GM18951 (cell line): ENCODE data around the gene LSMEM2.

ENCODE experiments used
- POLR2A ChIP-seq: IDR thresholded peaks from 4 replicates; pipeline ENCODE4 v1.6.1; 2011; ENCODE audit warnings: mild to moderate bottlenecking; ENCODE audit not compliant: insufficient read length, insufficient read depth; ENCODE audit errors: extremely low read depth
- in situ Hi-C: fragments of 300-500 bp; cut with MboI; formaldehyde crosslinking; loops from one replicate; pipeline ENCODE4 v1.12.0; 2022; ENCODE audit warnings: low sequenced_read_pairs, mixed read lengths, inconsistent platforms; ENCODE audit not compliant: unreplicated experiment

Gene LSMEM2

DNA sequence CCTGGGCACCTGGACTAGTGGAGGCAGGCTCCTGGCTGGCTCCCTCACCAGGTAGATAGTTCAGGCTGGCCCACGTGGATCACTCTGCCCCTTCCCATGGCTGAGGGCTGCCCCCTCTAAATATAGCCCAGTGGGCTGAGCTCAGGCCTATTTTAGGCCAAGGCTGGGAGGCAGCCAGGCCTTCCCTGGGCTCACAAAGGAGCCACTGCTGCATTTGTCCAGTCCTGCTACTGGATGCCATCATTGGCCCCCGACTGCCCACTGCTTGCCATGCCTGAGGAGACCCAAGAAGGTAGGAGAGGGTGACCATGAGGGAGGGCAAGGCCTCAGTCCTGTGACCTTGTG lies at the start of gene LSMEM2:
TSS of gene LSMEM2 (plus strand) at position 208 of the 345 bp plus-strand sequence. CDS start at position 235, 27 bp downstream.
- in situ Hi-C loops: no loop called here
- no peak for TF ChIP-seq POLR2A

DNA sequence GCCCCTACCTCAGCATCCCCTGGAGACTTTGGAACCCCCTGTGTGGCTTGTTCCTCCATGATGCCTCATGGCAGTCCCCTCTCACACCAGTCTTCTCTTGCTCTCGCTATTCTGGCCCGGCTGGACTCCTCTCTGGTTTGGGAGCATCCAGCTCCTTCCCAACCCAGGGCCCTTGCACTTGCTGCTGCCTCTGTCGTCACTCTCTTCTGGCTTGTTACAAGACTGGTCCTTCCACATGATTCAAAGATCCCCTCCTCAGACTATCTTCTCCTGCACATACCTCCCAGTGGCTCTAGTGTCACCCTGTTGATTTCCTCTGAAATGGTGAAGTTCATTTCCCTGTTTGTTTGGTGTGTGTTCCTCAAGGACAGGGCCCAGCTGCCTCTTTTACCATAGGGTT lies 49.4 kb upstream of the LSMEM2 start:
- in situ Hi-C loops: no loop called here
- TF ChIP-seq POLR2A: no peak

DNA sequence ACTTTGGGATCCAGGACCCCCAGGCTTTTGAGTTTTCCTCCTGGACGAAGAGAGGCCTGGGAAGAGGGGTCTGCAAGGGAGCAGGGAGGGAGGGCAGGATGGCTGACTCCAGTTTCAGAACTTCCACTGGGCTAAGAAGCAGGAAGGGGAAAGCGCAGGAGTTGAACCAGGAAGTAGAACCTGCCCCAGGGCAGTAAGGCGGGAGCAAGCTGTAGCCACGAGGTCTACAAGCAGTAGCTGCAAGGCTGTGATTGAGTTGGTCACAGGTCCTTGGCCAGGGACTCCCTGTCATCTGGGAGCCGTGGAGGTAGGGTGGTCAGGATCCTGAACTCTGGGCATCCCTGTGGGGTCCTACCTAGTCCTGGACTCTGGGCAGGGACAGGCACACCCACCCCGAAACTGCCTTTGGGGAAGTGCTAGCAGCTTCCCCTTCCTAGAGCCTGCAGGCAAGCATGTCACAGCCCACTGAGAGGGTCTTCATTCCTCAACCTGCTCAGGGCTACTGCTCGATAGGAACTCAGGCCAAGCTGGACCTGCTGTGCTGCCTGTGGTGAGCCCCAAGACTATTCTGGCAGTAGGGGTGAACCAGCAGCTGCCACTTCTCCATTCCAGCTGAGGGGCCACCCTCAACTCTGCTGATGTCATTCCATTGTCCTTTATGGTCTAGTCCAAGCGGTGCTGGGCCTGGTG lies 48.6 kb upstream of the LSMEM2 start:
- in situ Hi-C loops: no loop called here
- TF ChIP-seq POLR2A: no peak

DNA sequence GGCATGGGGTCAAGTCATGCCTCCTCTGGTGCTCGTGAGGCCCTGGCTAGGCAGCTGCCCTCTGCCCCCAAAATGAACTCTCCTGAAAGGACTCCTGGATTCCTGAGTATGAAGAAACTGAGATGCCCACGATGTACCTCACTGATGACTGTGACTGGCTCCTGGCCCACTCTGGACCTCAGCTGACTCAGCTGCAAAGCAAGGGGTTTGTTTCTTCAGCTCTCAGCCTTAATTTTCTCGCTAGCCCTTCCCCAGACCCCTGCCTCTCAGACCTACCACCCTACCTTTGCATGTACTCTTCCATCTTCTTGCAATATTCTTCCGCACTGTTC lies 48.1 kb upstream of the LSMEM2 start:
- TF ChIP-seq POLR2A: no peak
- in situ Hi-C loops: no loop called here

DNA sequence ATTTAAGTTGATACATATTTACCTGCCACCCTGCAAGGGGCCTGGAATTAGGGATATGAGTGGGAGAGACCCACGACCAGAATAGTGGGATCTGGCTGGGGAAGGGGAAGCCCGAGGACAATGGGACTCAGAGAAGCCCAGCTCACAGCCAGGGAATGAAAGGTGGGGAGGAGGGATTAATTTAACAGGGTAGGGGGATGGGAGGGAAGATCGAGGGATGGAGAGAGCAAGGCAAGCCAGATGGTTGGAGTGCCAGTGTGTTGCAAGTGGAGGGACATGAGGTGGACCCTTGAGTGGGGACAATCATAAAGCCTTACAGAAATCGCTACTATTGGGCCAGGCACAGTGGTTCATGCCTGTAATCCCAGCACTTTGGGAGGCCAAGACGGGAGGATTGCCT lies 47.3 kb upstream of the LSMEM2 start:
- in situ Hi-C loops: no loop called here
- TF ChIP-seq POLR2A: no peak

DNA sequence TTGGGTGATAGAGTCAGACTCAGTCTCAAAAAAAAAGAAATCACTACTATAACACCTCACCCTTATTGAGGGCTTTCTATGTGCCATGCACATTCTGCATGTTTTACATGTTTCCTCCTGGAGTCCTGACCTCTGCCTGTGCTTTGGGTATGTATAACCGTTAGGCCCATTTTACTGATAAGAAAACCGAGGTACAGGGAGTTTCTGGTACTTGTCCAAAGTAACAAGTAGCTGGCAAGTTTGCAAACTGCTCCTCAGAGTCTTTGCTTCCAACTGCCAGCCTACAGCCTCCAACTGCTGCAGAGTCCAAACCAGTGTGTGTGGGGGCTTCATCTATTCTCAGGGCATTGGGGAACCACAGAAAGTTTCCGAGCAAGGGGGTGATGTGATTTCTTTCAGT lies 46.6 kb upstream of the LSMEM2 start:
- in situ Hi-C loops: no loop called here

DNA sequence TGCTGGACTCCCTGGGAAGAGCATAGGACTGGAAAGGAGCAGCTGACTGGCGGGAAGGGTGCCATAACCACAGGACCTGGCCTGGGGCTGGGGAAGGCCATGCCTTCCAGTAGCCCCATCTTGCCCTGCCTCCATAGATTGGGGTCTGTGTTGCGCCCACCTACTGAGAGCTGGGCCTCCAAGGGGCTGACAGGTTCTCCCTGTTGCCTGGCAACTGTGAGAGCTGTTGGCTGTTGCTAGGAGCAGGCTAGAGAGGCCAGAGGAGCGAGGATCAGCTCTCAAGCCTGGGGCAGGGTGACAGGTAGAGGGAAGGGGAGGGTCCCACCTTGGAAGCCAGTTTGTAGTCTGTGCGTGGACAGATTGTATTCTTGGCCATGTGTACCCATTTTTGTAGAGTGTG lies 45.7 kb upstream of the LSMEM2 start:
- TF ChIP-seq POLR2A: no peak

More for the DNA sequence above, 46.6 kb upstream of the LSMEM2 start:
- no peak for TF ChIP-seq POLR2A

DNA sequence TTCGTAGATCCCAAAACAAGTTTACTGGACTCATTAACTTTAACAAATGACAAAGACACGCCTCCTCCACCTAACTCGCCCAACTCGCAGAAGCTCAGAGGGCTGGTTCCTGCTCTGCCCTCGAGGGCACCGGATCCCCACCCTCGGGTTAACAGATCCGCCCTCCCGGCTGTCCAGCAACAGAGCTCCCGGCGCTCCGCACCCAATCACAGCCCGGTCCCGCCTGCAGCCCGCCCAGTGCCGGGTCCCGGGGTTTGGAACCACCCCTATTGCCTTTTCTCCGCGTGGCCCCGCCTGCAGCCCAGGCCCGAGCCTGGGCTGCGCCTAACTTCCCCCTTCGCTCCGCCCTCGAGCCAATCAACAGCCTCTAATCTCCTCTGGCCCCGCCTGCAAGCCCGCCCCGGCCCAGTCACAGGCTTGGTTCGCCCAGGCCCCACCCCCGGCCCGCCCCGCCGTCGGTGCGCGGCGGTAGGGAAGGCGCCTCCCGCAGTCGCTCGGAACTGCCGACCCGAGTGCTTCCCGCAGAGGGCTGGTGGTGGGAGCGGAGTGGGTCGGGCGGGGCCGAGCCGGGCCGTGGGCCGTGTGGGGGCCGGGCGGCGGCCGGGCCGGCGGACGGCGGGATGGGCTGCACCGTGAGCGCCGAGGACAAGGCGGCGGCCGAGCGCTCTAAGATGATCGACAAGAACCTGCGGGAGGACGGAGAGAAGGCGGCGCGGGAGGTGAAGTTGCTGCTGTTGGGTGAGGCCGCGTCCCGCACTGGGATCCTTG lies 43.0 kb upstream of the LSMEM2 start, which contains the start of gene GNAI2:
TSS of gene GNAI2 (plus strand) at position 489 of the 768 bp plus-strand sequence. CDS start at position 621, 132 bp downstream.
- TF ChIP-seq POLR2A: peak; percentile 99
- in situ Hi-C loops: no loop called here

More for the DNA sequence above, 45.7 kb upstream of the LSMEM2 start:
- in situ Hi-C loops: no loop called here

DNA sequence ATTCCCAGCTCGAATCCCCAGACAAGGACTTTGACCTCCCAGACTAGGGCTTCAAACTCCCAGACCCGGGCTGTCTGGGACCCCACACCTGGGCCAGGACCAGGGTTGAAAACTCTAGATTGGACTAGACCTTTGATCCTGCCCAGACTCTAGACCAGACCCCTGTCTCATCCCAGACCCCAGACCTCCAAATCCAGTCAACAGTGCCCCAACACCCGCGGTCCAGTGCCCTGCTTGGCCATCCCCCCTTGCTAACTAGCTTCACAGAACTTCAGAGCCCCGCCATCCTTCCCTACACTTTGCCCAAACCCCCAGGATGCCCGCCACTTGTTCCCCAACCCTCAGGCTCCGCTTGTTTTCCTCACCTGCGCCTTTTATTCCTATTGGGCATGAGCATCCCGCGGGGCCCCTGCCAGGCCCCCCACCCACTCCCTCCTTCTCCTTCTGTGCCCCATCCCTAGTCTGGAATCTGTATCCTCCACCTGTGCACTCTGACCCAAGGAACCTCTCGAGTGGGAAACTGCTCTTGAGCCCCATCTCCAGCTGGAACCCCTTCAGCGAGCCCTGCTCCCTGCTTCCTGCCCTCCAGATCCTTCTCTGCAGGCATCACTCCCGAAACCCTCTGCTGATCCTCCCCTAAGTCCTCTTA lies 42.3 kb upstream of the LSMEM2 start:
- TF ChIP-seq POLR2A: no peak
- in situ Hi-C loops: no loop called here

DNA sequence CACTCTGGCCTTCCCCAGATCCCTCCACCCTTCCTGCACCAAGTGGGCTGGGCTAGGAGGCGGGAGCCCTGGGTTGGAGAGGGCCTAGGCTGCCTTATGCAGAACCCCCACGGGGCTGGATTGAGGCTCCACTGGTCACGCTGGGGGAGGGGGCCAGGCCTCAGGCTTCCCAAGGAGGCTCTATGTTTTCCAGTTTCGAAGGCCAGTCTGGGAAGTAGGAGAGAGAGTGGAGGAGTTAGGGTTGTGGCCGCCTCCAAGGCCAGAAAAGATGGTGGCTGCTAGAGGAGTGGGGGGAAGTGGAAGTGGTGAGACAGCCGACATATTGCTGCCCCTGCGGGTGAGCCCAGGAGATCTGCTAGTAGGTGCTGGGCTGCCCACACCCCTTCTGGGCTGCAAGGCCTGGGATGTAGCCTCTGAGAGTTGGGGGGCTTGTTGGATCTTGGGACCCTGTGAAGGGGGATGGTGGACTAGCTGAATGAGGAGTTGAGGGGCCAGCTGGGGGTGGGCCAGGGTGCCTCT lies 41.7 kb upstream of the LSMEM2 start:
- TF ChIP-seq POLR2A: no peak
- in situ Hi-C loops: no loop called here

DNA sequence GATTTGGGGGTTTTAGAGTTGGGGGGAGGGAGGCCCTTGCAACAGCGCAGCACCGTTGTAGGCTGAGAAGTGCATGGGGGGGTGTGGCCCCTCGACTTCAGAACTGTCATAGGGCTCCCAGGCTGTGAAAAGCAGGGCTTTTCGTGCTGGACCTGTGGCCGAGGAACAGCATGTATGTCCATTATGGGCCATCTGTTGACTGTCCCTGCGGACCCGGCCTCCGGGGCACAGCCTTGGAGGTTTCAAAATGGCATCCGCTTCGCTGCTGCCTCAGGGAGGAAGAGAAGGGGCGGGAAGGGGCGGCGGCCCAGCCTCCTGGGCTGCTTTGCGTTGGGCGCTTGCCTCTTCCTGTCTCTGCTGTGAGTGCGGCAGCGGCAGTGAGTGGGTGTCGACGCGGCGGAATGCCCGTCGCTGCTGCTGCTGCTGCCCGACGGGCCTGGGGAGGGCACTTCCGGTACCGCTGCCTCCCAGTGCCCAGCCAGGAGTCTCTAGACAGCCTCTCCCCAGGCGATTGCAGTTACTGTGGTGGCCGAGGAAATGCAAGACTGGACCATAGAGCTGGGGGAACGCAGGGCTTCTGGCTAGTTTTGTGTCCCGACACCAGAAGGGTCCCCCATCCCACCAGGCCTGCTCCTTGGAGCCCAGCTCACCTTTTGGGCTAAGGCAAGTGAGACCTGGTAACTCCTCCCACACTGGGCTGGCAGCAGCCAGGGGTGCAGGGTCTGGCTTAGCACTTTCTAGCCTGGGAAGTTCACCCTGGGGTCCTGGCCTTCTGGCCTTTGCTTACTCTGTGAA lies 40.9 kb upstream of the LSMEM2 start:
- in situ Hi-C loops: no loop called here
- peak; percentile 72 for TF ChIP-seq POLR2A

DNA sequence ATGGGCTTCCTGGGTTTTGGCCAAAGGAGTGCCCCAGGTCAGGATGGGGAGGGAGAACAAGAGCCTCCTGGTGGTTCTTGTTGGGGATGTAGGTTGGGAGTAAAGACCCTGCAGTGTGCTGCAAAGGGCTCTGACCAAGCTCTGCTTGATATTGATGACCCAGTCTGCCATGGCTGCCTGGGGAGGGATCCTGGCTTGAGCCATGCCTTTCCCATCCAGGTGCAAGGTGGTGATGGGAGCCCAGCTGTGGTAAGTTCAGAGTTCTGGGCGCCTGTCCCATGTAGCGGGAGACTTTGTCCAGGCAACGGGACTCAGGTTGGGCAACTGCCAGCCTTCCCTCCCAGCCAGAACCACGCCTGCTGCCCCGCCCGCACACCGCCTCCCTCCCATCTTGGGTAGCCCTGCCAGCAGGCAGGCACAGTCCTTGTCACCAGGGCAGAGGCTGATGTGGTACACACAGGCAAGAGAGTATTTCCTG lies 40.3 kb upstream of the LSMEM2 start:
- TF ChIP-seq POLR2A: no peak

DNA sequence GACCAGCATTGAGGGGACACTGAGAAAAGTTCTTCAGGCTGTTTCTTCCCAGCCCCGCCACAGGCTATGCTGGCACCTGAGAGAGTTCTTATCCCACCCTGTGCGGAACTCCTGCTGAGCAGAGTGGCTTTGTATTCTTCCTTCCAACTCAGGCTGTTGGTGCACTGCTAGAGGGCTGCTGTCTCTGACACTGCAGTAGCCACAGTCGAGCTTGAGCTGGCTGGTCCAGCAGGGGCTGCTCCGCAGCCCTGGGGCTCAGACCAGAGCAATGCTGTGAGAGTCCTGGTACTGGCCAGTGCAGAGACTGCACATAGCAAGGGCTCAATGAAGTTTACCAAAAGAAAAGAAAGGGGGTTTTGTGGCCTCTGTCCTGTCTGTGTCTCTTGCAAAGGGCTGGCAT lies 39.2 kb upstream of the LSMEM2 start:
- no peak for TF ChIP-seq POLR2A
- in situ Hi-C loops: no loop called here

More for the DNA sequence above, 40.3 kb upstream of the LSMEM2 start:
- in situ Hi-C loops: no loop called here
